ENCODE measurements around the gene GOLGA3. TPM values are rescaled to one million over a fixed set of nuclear protein-coding genes. Genes with fewer than 3 reads are reported as not detected.
"Not testable (repeated sequence)": the region's sequence is repeated elsewhere in the genome, so short reads cannot be mapped to it uniquely, and the experiment has no call there.

Gene GOLGA3
- total RNA-seq, 4 donors from 2014 or later: 69.8 to 117 (median 97.7) TPM

DNA sequence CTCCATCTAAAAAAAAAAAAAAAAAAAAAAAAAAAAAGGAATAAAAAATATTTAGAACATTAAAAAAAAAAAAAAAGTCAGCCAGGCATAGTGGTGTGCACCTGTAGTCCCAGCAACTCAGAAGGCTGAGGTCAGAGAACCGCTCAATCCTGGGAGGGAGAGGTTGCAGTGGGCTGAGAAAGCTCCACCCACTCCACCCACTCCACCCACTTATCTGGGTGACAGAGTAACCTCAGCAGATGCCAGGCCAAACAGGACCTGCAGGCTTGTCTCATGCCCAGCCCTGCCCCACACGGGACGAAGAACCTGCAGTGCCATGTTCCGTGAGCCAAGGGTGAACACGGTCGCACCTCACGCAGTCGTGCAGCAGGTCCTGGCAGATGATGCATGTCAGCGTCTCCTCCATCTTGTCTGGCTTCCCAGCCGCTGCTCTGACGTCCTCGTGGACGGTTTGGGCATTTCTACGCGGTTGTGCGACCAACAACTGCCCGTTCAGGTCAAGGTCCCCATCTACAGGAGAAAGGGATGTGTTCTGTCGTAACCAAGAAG, 30.1 kb upstream of the GOLGA3 start:
- H3K9me3 ChIP-seq: no peaks in the 10 kb centered on the region
- 92 to 93% methylated on average over 18 of the region's 18 CpGs for WGBS, 2 donors
- no peak for DNase-seq (ENCODE audit: low spot score in 2 of 2)
- H3K4me3 ChIP-seq: no peak overlapping the region
- H3K36me3 ChIP-seq: peaks cover 2 to 95% (median 24%) of the 10 kb centered on the region in 3 donors
- no peaks in the 10 kb centered on the region for H3K27me3 ChIP-seq
- no peak overlapping the region for H3K27ac ChIP-seq
- H3K4me1 ChIP-seq: no peaks in the 10 kb centered on the region
- TF ChIP-seq, protein P1, sequence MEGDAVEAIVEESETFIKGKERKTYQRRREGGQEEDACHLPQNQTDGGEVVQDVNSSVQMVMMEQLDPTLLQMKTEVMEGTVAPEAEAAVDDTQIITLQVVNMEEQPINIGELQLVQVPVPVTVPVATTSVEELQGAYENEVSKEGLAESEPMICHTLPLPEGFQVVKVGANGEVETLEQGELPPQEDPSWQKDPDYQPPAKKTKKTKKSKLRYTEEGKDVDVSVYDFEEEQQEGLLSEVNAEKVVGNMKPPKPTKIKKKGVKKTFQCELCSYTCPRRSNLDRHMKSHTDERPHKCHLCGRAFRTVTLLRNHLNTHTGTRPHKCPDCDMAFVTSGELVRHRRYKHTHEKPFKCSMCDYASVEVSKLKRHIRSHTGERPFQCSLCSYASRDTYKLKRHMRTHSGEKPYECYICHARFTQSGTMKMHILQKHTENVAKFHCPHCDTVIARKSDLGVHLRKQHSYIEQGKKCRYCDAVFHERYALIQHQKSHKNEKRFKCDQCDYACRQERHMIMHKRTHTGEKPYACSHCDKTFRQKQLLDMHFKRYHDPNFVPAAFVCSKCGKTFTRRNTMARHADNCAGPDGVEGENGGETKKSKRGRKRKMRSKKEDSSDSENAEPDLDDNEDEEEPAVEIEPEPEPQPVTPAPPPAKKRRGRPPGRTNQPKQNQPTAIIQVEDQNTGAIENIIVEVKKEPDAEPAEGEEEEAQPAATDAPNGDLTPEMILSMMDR (IDR thresholded peaks at IDR 0.05): no peak
- no peak for TF ChIP-seq POLR2A (IDR thresholded peaks at IDR 0.05)

DNA sequence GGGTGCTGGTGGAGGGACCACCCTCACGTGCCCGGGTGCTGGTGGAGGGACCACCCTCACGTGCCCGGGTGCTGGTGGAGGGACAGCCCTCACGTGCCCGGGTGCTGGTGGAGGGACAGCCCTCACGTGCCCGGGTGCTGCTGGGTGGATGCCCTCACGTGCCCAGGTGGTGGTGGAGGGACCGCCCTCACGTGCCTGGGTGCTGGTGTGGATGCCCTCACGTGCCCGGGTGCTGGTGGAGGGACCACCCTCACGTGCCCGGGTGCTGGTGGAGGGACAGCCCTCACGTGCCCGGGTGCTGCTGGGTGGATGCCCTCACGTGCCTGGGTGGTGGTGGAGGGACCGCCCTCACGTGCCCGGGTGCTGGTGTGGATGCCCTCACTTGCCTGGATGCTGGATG, 28.4 kb upstream of the GOLGA3 start:
- not testable (repeated sequence) for H3K27ac ChIP-seq; H3K27me3 ChIP-seq; H3K4me1 ChIP-seq; DNase-seq (ENCODE audit: low spot score in 2 of 2); H3K4me3 ChIP-seq; H3K9me3 ChIP-seq
- 92 to 100% methylated on average over 8 to 11 of the region's 21 CpGs for WGBS, 2 donors
- peaks cover 2 to 100% (median 40%) of the 10 kb centered on the region in 3 donors for H3K36me3 ChIP-seq

DNA sequence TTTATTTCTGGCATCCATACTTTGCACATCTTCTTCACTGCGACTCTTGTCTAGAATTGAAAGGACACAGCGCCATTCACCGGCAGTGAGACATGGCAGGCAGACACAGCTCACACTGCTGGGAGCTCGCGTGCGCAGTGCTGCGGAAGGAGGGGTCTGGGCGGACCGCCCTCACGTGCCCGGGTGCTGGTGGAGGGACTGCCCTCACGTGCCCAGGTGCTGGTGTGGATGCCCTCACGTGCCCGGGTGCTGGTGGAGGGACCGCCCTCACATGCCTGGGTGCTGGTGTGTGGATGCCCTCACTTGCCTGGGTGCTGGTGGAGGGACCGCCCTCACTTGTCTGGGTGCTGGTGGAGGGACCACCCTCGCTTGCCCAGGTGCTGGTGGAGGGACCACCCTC, 27.9 kb upstream of the GOLGA3 start:
- Histone ChIP-seq H3K4me1 (no peaks in the 10 kb centered on the region), H3K4me3 (no peak overlapping the region), H3K27me3 (no peaks in the 10 kb centered on the region), H3K36me3 (peaks cover 2 to 100% (median 42%) of the 10 kb centered on the region in 3 donors), H3K27ac (no peak overlapping the region), H3K9me3 (no peaks in the 10 kb centered on the region)
- TF ChIP-seq EP300 (IDR thresholded peaks at IDR 0.05) (no peak), POLR2A (IDR thresholded peaks at IDR 0.05) (no peak)
- TF ChIP-seq, protein P1 (IDR thresholded peaks at IDR 0.05): no peak
- 93 to 97% methylated on average over 14 to 17 of the region's 17 CpGs for WGBS, 2 donors
- no peak for DNase-seq (ENCODE audit: low spot score in 2 of 2)

DNA sequence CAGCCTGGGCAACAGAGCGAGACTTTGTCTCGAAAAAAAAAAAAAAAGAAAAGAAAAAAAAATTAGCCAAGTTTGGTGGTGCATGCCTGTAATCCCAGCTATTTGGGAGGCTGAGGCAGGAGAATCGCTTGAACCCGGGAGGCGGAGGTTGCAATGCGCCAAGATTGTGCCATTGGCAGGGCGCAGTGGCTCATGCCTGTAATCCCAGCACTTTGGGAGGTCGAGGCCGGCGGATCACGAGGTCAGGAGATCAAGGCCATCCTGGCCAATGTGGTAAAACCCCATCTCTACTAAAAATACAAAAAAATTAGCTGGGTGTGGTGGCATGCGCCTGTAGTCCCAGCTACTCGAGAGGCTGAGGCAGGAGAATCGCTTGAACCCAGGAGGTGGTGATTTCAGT, 26.5 kb upstream of the GOLGA3 start:
- H3K27ac ChIP-seq; H3K4me1 ChIP-seq; DNase-seq (ENCODE audit: low spot score in 2 of 2); H3K9me3 ChIP-seq; H3K27me3 ChIP-seq; H3K4me3 ChIP-seq: not testable (repeated sequence)
- peaks cover 2 to 100% (median 41%) of the 10 kb centered on the region in 3 donors for H3K36me3 ChIP-seq
- WGBS, 2 donors: 93 to 94% methylated on average over 14 of the region's 14 CpGs

DNA sequence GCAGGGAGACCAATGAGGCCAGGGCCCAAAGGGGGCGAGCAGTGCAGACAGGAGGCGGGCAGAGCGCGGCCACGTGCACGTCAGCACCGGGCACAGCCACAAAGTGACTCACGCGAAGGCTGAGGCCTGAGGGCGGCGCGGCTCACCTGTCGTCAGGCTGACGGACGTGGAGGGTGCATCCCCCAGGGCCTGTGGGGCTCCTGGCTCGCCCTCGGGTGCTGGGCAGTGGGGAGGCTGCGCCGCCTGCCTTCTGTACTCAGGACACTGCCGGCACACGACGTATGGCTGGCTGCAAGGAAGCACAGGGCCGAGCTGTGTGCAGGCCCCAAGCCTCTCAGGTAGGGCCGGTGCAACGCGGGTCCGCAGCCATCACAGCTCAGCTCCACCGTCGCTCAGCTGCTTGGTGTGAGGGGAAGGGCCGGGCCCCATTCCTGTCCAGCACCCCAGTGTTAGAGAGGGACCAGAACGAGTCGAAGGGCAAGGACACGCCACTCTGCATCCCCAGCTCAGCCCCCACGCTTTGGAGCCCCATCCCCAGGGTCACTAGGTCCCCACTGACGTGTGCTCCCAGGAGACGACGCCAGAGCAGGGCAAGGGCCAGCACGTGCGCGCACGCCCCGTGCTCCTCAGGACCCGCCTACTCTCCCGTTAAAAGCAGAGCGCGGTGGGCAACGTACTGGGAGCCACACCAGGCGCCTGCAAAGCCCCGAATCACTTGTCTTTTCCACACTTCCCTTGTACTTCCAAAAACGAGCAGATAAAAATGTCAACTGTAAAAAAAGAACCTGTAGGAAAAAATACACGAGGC, 24.8 kb upstream of the GOLGA3 start:
- WGBS, 2 donors: 92 to 93% methylated on average over 33 to 49 of the region's 51 CpGs
- DNase-seq (ENCODE audit: low spot score in 2 of 2): no peak
- TF ChIP-seq EP300 (IDR thresholded peaks at IDR 0.05) (no peak), POLR2A (IDR thresholded peaks at IDR 0.05) (no peak)
- TF ChIP-seq, protein P1 (IDR thresholded peaks at IDR 0.05): no peak
- Histone ChIP-seq H3K9me3 (no peaks in the 10 kb centered on the region), H3K27ac (no peak overlapping the region), H3K4me1 (no peaks in the 10 kb centered on the region), H3K36me3 (peaks cover 0 to 100% (median 48%) of the 10 kb centered on the region in 3 donors), H3K27me3 (no peaks in the 10 kb centered on the region), H3K4me3 (no peak overlapping the region)

DNA sequence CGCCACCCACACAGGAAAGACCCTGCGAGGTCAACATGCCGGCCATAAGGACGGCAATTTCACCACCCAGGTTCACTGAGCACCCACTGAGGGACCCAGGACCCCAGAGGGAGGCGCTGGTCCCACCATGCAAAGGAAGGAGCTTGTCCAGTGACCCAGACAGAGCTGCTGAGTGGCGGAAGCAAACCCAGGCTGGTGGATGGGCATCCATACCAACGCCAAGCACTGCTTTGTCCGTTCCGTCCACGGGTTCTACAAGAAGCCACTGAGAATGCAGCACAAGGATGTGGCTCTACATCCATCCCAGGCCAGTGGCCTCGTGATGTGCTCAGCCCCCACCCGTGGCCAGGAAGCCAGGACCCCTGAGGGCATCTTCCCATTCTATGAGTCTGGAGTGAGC, 23.8 kb upstream of the GOLGA3 start:
- no peaks in the 10 kb centered on the region for H3K27me3 ChIP-seq
- H3K9me3 ChIP-seq: no peaks in the 10 kb centered on the region
- WGBS, 2 donors: 82 to 89% methylated on average over 6 to 12 of the region's 12 CpGs
- no peak overlapping the region for H3K4me3 ChIP-seq
- no peak for DNase-seq (ENCODE audit: low spot score in 2 of 2)
- H3K36me3 ChIP-seq: peaks cover 0 to 100% (median 47%) of the 10 kb centered on the region in 3 donors
- H3K4me1 ChIP-seq: no peaks in the 10 kb centered on the region
- H3K27ac ChIP-seq: no peak overlapping the region
- TF ChIP-seq, protein P1 (IDR thresholded peaks at IDR 0.05): no peak
- TF ChIP-seq EP300 (IDR thresholded peaks at IDR 0.05) (no peak), POLR2A (IDR thresholded peaks at IDR 0.05) (no peak)
